ENCODE results near the gene DMRTA1.
"Not testable (repeated sequence)": the region's sequence is repeated elsewhere in the genome, so short reads cannot be mapped to it uniquely, and the experiment has no call there.

The DMRTA1 gene

DNA sequence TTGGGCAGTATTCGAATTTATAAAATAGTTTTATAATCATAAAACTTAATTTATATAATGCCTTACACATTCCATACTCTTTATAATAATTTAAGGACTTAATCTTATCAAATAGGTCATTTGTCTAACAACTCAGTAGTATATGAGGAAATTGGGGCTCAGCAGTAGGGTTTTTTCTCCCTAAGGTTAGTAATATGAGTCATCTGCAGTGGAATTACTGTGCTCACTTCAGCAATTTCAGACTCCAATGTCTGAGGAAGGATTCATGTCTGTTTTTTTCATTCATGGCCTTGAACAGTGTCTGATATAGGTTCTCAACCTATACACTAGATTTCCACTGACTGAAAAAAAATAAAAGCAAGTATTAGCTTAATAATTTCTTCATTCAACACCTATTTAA is 7.4 kb downstream of the DMRTA1 start:
- in situ Hi-C loops (cut with HindIII; ENCODE audit: low sequenced_read_pairs), result no loop called here

DNA sequence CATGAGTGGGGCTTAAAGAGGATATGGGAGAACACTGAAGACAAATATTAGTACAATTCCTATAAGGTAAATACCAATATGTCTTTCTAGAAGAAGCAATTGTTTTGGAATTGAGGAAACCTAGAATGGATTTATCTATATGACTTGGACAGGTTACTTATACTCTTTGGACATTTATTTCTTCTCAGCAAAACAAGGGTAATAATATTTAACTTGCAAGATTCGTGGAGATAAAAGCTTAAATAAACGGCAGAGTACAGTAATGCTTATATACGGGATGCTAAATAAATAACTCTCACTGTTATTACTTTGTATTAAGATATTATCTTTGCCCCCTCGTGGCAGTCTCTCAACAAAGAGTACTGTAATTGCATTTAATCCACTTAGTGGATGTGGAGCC is 8.6 kb downstream of the DMRTA1 start:
- in situ Hi-C loops (cut with HindIII; ENCODE audit: low sequenced_read_pairs), result no loop called here

DNA sequence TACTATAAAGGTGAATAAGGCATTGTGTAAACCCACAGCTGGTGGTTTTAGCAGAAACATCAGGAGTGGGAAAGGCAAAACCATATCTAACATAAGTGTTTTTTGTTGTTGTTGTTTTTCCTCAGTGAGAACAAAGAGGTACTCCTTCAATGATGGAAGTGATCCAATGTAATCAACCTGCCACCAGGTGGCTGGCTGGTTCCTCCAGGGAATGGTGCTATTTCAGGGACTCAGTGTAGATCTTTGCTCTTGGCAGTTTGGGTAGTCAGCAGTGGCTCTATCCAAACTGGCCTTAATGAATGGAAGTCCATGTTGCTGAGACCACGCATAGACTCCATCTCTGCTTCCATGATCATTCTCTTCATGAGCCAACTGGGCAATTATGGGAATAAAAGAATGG is 10.8 kb downstream of the DMRTA1 start:
- in situ Hi-C loops (cut with HindIII; ENCODE audit: low sequenced_read_pairs), result no loop called here

DNA sequence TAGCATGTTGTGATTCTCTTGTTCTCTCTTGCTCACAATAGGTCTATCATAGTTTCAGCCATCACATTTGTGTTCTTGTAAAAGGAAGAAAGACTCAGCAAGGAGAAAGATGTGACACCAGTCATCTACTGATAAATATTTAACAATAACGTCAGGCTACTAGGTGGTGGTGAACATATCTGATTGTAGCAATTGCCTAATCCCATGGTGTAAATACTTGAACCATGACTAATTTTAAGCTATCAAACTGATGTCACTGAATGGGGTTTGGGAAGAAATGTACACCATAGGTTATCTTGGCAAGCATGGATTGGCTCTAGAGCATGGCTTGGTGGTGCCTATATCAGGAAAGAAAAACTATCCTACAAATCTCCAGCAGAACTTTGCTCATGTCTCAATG is 16.6 kb downstream of the DMRTA1 start:
- in situ Hi-C loops (cut with HindIII; ENCODE audit: low sequenced_read_pairs), result no loop called here

DNA sequence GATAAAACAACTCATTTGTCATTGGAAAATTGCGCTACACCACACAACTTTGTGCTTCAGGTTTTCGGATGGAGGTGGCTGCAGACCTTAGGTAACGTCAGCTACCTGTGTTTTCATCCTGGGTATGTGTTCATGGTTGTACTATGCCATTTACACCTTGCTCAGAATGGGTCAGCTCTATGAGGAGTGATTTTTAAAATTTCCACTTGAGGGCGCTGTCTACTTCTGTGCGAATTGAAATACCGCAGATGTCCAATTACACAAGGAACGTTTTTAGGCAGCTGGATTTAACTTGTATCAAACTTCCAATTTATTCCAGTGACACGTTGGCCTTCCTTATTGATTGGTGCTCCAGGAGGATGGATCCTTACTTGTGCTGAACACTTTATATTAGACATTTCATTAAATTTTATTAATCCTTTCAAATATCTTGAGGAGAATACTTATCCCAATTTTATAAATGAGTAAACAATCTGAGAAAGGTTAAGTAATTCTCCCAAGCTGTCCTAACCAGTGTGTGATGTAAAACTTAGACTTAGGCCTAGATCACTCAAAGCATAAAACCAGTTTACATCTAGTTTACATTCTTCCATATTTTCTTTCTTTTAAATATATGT is 23.4 kb downstream of the DMRTA1 start:
- in situ Hi-C loops (cut with HindIII; ENCODE audit: low sequenced_read_pairs), result no loop called here

DNA sequence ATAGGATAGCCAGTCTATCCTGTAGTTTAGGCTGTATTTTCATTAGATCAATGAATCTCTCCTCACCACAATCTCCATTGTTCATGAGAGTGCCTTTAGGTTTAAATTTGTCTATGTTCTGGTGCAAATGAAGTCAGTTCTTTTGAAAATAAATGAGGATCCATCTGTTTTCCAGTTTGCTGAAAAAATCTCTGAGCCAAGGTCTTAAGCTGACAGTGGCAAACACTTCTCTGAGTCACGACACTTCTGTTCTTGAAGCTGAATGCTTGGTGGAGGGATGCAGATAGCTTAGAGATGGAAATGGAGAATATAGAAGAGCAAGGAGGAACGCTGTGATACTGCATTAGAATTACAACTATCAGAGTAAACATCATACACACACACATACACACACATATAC is 34.9 kb downstream of the DMRTA1 start:
- in situ Hi-C loops (cut with HindIII; ENCODE audit: low sequenced_read_pairs), result no loop called here

DNA sequence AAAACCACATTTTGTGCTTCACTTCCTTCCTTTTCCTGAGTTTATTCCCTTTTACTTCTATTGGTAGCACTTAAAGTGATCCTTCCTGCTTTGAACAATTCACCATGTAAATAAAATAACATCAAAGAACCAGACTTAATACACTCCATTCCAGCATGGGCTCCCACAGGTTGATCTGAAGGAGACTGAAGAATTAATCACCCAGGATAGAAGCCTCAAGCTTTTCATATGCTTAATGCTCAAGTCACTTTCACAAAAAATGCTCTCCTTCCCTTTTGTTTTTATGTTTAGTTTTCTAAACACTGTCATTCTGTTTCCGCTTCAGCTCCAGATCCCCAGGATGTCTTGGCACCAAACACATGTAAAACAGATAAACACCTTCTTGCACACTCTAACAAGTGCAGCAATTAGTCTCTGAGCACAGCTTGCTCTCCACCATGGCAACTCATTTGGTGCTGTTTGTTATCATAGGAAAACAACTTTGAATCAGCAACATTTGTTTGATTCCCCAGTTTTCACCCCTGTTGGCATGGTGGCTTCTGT is 37.0 kb downstream of the DMRTA1 start:
- in situ Hi-C loops (cut with HindIII; ENCODE audit: low sequenced_read_pairs), result no loop called here

DNA sequence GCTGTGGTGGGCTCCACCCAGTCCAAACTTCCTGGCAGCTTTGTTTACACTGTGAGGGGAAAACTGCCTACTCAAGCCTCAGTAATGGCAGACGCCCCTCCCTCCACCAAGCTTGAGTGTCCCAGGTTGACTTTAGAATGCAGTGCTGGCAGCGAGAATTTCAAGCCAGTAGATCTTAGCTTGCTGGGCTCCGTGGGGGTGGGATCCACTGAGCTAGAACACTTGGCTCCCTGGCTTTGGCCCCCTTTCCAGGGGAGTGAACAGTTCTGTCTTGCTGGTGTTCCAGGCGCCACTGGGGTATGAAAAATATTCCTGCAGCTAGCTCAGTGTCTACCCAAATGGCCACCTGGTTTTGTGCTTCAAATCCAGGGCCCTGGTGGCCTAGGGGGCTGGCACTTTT is 49.6 kb downstream of the DMRTA1 start:
- in situ Hi-C loops (cut with HindIII; ENCODE audit: low sequenced_read_pairs), result not testable (repeated sequence)

Measured in endothelial cell of hepatic sinusoid (primary cell).